ENCODE data around the gene TSPAN13.

TSPAN13 gene

DNA sequence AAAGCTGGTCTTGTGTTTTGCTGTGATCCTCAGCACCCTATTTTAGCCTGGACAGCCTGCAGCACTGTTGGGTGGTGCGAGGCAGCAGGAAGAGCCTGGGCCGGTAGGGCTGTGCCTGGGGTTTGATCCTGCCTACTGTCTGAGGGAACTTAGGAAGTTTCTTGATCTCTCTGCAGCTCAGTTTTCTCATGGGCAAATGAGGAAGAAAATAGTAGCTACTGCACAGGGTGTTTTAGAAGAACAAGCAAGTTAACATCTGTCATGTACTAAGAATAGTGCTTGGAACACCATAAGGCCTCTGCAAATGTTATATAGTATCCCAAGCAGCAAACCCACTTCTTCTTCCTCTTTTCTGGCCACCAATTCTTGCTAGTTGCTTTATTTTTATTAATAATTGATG lies 63.3 kb downstream of the TSPAN13 start:
- DNase-seq, result no peak

DNA sequence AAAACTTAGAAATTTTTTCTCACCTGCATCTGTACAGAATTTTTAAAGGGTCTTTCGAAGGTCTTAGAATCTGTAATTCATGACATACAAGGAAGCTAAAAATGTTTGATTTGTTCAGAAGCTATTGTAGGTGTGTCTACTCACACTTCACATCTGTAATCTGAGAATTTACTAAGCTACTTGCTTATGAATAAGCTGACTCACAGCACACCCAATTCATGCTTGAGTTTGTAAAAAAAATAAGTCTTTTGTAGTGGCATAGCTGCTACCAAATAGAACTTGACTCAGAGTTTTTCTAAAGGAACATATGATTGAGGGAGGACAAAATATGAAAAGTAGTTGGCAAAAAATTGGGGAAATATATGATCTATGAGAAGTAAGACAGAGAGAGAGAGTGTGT lies 64.0 kb downstream of the TSPAN13 start:
- DNase-seq, result no peak

DNA sequence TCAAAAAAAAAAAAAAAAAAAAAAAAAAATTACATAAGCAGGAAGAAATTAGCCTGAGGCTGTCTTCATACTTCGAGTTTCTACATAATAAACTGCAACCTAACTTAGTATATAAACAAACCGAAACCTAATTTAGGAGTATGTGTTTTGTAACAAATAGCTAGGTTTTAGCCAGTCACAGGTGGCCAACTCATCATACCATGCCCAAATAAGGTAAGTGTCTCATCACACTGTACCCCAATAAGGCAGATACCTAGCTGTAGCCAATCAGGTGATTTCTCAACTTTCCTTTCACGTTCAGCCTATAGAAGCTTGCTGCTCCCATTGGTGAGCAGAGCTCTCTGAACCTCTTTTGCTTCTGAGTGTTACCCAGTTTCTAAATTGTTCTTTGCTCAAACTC lies 65.2 kb downstream of the TSPAN13 start:
- no peak for DNase-seq

DNA sequence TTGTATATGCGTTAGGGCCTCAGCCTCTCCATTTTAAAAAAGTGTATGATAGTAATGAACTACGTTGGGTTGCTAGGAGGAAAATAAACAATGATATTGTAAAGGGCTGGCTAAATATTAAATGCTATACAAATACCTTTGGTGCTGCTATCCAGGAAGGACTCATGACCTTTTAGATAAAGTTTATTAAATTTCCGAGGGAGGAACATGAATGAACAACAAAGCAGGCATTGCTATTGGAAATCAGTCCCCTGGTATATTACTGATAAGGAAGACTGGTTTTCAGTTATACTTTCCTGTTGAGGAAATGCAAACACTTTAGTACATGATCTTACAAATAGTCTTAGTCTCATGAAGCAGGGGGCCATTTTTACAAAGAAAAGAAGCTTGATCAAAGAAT lies 68.5 kb downstream of the TSPAN13 start:
- DNase-seq, result no peak

DNA sequence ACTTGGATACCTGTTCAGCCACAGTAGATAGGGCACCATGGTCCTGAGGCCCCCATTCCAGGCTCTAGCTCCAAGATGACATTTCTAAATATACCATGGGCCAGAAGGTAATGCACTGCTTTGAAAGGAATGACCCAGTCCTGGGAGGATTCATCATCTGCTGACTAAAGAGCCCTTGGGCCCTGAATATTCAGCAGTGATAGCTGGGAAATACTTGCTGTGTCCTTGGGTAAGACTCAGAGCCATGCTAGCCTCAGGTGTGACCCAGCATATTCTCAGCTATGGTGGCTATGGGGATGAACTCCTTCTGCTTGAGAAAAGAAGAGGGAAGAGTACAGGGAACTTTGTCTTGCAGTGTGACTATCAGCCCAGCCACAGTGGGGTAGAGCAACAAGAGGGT lies 72.5 kb downstream of the TSPAN13 start:
- DNase-seq, result no peak

DNA sequence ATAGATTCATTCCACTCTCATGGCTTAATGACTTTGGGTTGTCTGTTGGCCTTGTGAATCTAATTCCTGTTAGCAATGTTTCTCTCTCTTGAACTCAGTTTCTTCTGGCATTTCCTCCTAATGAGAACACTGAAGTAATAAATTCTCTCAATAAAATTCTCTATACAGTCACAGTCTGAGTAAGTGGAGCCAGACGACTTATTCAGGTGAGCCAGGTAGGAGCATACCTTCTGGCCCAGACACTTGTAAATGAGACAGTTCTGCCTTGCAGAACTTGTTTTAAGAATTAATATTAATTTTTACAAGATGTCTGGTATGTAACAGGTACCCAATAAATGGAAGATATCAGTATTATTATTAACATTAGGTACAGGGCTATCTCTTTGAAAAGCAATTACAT lies 79.8 kb downstream of the TSPAN13 start:
- DNase-seq, result no peak

Data from right forelimb (tissue), 1 donor.